Measurements from ENCODE around the gene QPRT.

The QPRT gene

GRCh38 chr16:29744541-29745101 lies 65.6 kb downstream of the QPRT start (continued):
- TF ChIP-seq, protein P1, sequence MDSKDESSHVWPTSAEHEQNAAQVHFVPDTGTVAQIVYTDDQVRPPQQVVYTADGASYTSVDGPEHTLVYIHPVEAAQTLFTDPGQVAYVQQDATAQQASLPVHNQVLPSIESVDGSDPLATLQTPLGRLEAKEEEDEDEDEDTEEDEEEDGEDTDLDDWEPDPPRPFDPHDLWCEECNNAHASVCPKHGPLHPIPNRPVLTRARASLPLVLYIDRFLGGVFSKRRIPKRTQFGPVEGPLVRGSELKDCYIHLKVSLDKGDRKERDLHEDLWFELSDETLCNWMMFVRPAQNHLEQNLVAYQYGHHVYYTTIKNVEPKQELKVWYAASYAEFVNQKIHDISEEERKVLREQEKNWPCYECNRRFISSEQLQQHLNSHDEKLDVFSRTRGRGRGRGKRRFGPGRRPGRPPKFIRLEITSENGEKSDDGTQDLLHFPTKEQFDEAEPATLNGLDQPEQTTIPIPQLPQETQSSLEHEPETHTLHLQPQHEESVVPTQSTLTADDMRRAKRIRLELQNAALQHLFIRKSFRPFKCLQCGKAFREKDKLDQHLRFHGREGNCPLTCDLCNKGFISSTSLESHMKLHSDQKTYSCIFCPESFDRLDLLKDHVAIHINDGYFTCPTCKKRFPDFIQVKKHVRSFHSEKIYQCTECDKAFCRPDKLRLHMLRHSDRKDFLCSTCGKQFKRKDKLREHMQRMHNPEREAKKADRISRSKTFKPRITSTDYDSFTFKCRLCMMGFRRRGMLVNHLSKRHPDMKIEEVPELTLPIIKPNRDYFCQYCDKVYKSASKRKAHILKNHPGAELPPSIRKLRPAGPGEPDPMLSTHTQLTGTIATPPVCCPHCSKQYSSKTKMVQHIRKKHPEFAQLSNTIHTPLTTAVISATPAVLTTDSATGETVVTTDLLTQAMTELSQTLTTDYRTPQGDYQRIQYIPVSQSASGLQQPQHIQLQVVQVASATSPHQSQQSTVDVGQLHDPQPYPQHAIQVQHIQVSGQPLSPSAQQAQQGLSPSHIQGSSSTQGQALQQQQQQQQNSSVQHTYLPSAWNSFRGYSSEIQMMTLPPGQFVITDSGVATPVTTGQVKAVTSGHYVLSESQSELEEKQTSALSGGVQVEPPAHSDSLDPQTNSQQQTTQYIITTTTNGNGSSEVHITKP (tag by site-specific recombination; IDR thresholded peaks at IDR 0.05) = no peak
- TF ChIP-seq ZNF629 (tag by site-specific recombination; IDR thresholded peaks at IDR 0.05) (no peak), FEZF1 (tag by site-specific recombination; IDR thresholded peaks at IDR 0.05) (no peak)

- ChIA-PET CTCF (no interaction called here), POLR2A (no interaction called here)
- TF ChIP-seq ZNF175 (tag by site-specific recombination; IDR thresholded peaks at IDR 0.05) = no peak
- H3K4me3 ChIP-seq (ENCODE audit: low read depth, low read length) = no peak overlapping the region
- no peak overlapping the region for H3K27ac ChIP-seq (ENCODE audit: extremely low read depth, low read depth, low read length)
- no peaks in the 10 kb centered on the region for H3K36me3 ChIP-seq (ENCODE audit: control insufficient read depth in 2 of 2, insufficient read depth in 1 of 2, low read length in 2 of 2)
- H3K4me1 ChIP-seq (ENCODE audit: control insufficient read depth, insufficient read depth, low read length) = no peaks in the 10 kb centered on the region
- no peaks in the 10 kb centered on the region for H3K9me3 ChIP-seq (ENCODE audit: control insufficient read depth, insufficient read depth, low read depth, low read length)
Measured at GRCh38 chr16:29745121-29745852, 66.3 kb downstream of the QPRT start.

GRCh38 chr16:29745853-29746345 lies 66.9 kb downstream of the QPRT start, which contains the start of gene C16orf54:
Gene C16orf54 (minus strand): TSS chr16:29745990. CDS start chr16:29744951, 1,039 bp downstream.
- ChIA-PET CTCF (interaction anchor here (1.0 kb wide), 1 partner anchor 16 kb away, joined by 3 read pairs; no protein-coding TSS in a partner anchor), POLR2A (no interaction called here)
- no peaks in the 10 kb centered on the region for H3K36me3 ChIP-seq (ENCODE audit: control insufficient read depth in 2 of 2, insufficient read depth in 1 of 2, low read length in 2 of 2)
- no peak within 1 kb of the TSS for H3K4me3 ChIP-seq (ENCODE audit: low read depth, low read length)
- no peaks in the 10 kb centered on the region for H3K9me3 ChIP-seq (ENCODE audit: control insufficient read depth, insufficient read depth, low read depth, low read length)
- H3K27ac ChIP-seq (ENCODE audit: extremely low read depth, low read depth, low read length) = no peak within 1 kb of the TSS
- H3K4me1 ChIP-seq (ENCODE audit: control insufficient read depth, insufficient read depth, low read length) = no peaks in the 10 kb centered on the region
- no peak for TF ChIP-seq ZNF571 (tag by site-specific recombination; IDR thresholded peaks at IDR 0.05)
- no peak for TF ChIP-seq ZNF600 (tag by site-specific recombination; IDR thresholded peaks at IDR 0.05)
- TF ChIP-seq ZBTB49 (tag by site-specific recombination; IDR thresholded peaks at IDR 0.05; ENCODE audit: low read depth) = no peak
- TF ChIP-seq ZNF280C (tag by site-specific recombination; IDR thresholded peaks at IDR 0.05) = no peak
- no peak for TF ChIP-seq GLI4 (tag by site-specific recombination; IDR thresholded peaks at IDR 0.05)
- TF ChIP-seq ZNF48 (tag by site-specific recombination; IDR thresholded peaks at IDR 0.05) = no peak
- no peak for TF ChIP-seq HOXC10 (CRISPR knock-in tag; IDR thresholded peaks at IDR 0.05)
- no peak for TF ChIP-seq ZNF776 (tag by site-specific recombination; IDR thresholded peaks at IDR 0.05; ENCODE audit: borderline replicate concordance)
- no peak for TF ChIP-seq ZNF596 (tag by site-specific recombination; IDR thresholded peaks at IDR 0.05)
- no peak for TF ChIP-seq ZNF239 (tag by site-specific recombination; IDR thresholded peaks at IDR 0.05)
- TF ChIP-seq SCRT2 (tag by site-specific recombination; IDR thresholded peaks at IDR 0.05) = no peak
- TF ChIP-seq ZBTB8A (tag by site-specific recombination; IDR thresholded peaks at IDR 0.05) = no peak
- TF ChIP-seq ZNF544 (tag by site-specific recombination; IDR thresholded peaks at IDR 0.05) = no peak
- no peak for TF ChIP-seq ZNF555 (tag by site-specific recombination; conservative IDR thresholded peaks at IDR 0.05)
- TF ChIP-seq ZNF302 (tag by site-specific recombination; IDR thresholded peaks at IDR 0.05; ENCODE audit: low read depth) = no peak
- TF ChIP-seq ZNF132 (tag by site-specific recombination; IDR thresholded peaks at IDR 0.05; ENCODE audit: borderline replicate concordance) = no peak
- TF ChIP-seq ZNF274 (IDR thresholded peaks at IDR 0.05; ENCODE audit: low read length) = no peak
- no peak for TF ChIP-seq ZNF274 (tag by site-specific recombination; IDR thresholded peaks at IDR 0.05; ENCODE audit: borderline replicate concordance)
- no peak for TF ChIP-seq ZNF529 (tag by site-specific recombination; IDR thresholded peaks at IDR 0.05; ENCODE audit: insufficient replicate concordance)
- TF ChIP-seq KLF1 (tag by site-specific recombination; IDR thresholded peaks at IDR 0.05) = no peak
